H1 (cell line): ENCODE measurements around the gene RBBP5.

ENCODE experiments used
- CTCF ChIP-seq, 3 experiments: IDR thresholded peaks; 1 replicate in 2 of 3; 2 replicates in 1 of 3; pipeline versions ENCODE4 v1.5.1 to v1.6.1; 2011; ENCODE audit warnings: low read length in 3 of 3, mild to moderate bottlenecking in 3 of 3, inconsistent platforms in 2 of 3, low read depth in 1 of 3, moderate library complexity in 1 of 3; ENCODE audit not compliant: insufficient read depth in 1 of 3; ENCODE audit errors: control extremely low read depth in 1 of 3
- EGR1 ChIP-seq: IDR thresholded peaks from 2 replicates; pipeline ENCODE4 v1.6.1; 2011; ENCODE audit warnings: low read depth, low read length, borderline replicate concordance
- EZH2 ChIP-seq: fragments of 200-600 bp; sonication (generic); IDR thresholded peaks from 2 replicates; pipeline ENCODE4 v1.7.1; 2012; ENCODE audit warnings: low read depth, mild to moderate bottlenecking, moderate library complexity, low read length, inconsistent platforms; ENCODE audit not compliant: severe bottlenecking
- KDM1A ChIP-seq: fragments of 200-600, 300-600 bp; sonication (generic); IDR thresholded peaks from 2 replicates; pipeline ENCODE4 v1.7.1; 2016; ENCODE audit warnings: mild to moderate bottlenecking, low read length, borderline replicate concordance
- KDM5A ChIP-seq: fragments of 200-600 bp; IDR thresholded peaks from 2 replicates; pipeline ENCODE4 v1.7.1; 2012; ENCODE audit warnings: mild to moderate bottlenecking, low read length, inconsistent platforms, mixed read lengths
- NRF1 ChIP-seq: IDR thresholded peaks from 2 replicates; pipeline ENCODE4 v1.6.1; 2011; ENCODE audit warnings: mild to moderate bottlenecking, low read depth, low read length, improper control_type of control experiment
- POLR2A ChIP-seq, 2 experiments: IDR thresholded peaks; 1 replicate in 1 of 2; 2 replicates in 1 of 2; pipeline ENCODE4 v1.6.1; 2011; ENCODE audit warnings: low read depth in 2 of 2, low read length in 2 of 2, mild to moderate bottlenecking in 2 of 2; ENCODE audit errors: control extremely low read depth in 1 of 2
- POU5F1 ChIP-seq: IDR thresholded peaks from 2 replicates; pipeline ENCODE4 v1.6.1; 2011; ENCODE audit warnings: low read depth, mild to moderate bottlenecking, low read length, moderate library complexity
- SP1 ChIP-seq: IDR thresholded peaks from 2 replicates; pipeline ENCODE4 v1.6.1; 2011; ENCODE audit warnings: low read depth, low read length
- YY1 ChIP-seq: IDR thresholded peaks from 2 replicates; pipeline ENCODE4 v1.6.1; 2011; ENCODE audit warnings: low read depth, mild to moderate bottlenecking, low read length
- TF ChIP-seq, protein P1 (sequence below): IDR thresholded peaks from 2 replicates; pipeline ENCODE4 v1.6.1; 2012; ENCODE audit warnings: low read length, inconsistent platforms

DNA sequence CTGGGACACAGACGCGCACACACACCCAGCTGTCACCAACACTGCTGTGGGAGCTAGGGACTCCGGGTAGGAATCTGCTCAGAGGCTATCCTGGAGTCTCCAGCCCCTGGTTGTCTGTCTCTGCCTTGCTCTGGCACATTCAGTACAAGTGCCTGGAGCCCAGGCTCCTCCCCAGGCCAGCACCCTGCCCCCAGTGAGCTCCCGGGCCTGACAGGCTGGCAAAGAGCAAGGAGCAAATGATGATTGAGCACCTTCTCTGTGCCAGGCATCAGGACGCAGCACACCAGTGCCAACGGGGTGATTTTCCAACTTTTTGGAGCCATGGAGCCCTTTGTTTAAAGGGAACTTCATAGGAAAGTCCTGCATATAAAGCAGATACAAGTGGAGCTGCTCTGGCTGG lies 72.3 kb downstream of the RBBP5 start:
- TF ChIP-seq, protein P1, sequence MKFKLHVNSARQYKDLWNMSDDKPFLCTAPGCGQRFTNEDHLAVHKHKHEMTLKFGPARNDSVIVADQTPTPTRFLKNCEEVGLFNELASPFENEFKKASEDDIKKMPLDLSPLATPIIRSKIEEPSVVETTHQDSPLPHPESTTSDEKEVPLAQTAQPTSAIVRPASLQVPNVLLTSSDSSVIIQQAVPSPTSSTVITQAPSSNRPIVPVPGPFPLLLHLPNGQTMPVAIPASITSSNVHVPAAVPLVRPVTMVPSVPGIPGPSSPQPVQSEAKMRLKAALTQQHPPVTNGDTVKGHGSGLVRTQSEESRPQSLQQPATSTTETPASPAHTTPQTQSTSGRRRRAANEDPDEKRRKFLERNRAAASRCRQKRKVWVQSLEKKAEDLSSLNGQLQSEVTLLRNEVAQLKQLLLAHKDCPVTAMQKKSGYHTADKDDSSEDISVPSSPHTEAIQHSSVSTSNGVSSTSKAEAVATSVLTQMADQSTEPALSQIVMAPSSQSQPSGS = no peak
- no peak for TF ChIP-seq KDM5A
- no peak for TF ChIP-seq CTCF (IDR thresholded peaks at IDR 0.05; ENCODE audit: control extremely low read depth in 1 of 3, insufficient read depth in 1 of 3, low read depth in 1 of 3, low read length in 3 of 3)
- no peak for TF ChIP-seq KDM1A
- TF ChIP-seq YY1 = no peak
- no peak for TF ChIP-seq EGR1
- no peak for TF ChIP-seq POLR2A (IDR thresholded peaks at IDR 0.05; ENCODE audit: control extremely low read depth in 1 of 2, low read depth in 2 of 2, low read length in 2 of 2)
- no peak for TF ChIP-seq POU5F1
- TF ChIP-seq SP1 = no peak
- no peak for TF ChIP-seq EZH2
- no peak for TF ChIP-seq NRF1
